GM19455 (cell line): Measurements from ENCODE around the gene TECPR1.

Experiments used
- ATAC-seq: cut with Tn5 transposase; IDR thresholded peaks from one replicate; pipeline ENCODE4 v1.9.1; 2021; ENCODE audit not compliant: unreplicated experiment

TECPR1 gene

GRCh38 chr7:98248156-98248555 lies 3.9 kb downstream of the TECPR1 start:
- ATAC-seq: no peak

GRCh38 chr7:98244871-98245270 lies 7.2 kb downstream of the TECPR1 start:
- no peak for ATAC-seq

GRCh38 chr7:98242934-98243333 lies 9.1 kb downstream of the TECPR1 start:
- no peak for ATAC-seq

- no peak for ATAC-seq
Measured at GRCh38 chr7:98242342-98242741, 9.7 kb downstream of the TECPR1 start.

- ATAC-seq: no peak
Measured at GRCh38 chr7:98241674-98242241, 10.3 kb downstream of the TECPR1 start.

GRCh38 chr7:98240961-98241673 lies 10.9 kb downstream of the TECPR1 start:
- ATAC-seq: no peak

GRCh38 chr7:98238976-98239375 lies 13.1 kb downstream of the TECPR1 start:
- ATAC-seq: no peak

GRCh38 chr7:98238076-98238475 lies 14.0 kb downstream of the TECPR1 start:
- ATAC-seq: no peak

GRCh38 chr7:98236355-98237185 lies 15.5 kb downstream of the TECPR1 start:
- ATAC-seq: no peak

- no peak for ATAC-seq
Measured at GRCh38 chr7:98235901-98236300, 16.1 kb downstream of the TECPR1 start.

GRCh38 chr7:98234429-98235147 lies 17.4 kb downstream of the TECPR1 start:
- no peak for ATAC-seq

GRCh38 chr7:98233219-98234070 lies 18.6 kb downstream of the TECPR1 start:
- ATAC-seq: no peak

GRCh38 chr7:98232799-98233198 lies 19.2 kb downstream of the TECPR1 start:
- ATAC-seq: no peak

- no peak for ATAC-seq
Measured at GRCh38 chr7:98232263-98232585, 19.8 kb downstream of the TECPR1 start.

GRCh38 chr7:98231493-98232262 lies 20.4 kb downstream of the TECPR1 start:
- no peak for ATAC-seq

GRCh38 chr7:98230746-98231471 lies 21.1 kb downstream of the TECPR1 start:
- ATAC-seq: no peak

GRCh38 chr7:98229991-98230745 lies 21.9 kb downstream of the TECPR1 start:
- ATAC-seq: no peak

GRCh38 chr7:98229441-98229840 lies 22.6 kb downstream of the TECPR1 start:
- ATAC-seq: no peak
